IPS DF 6.9 (cell line): ENCODE results near the gene LRRC3C.
"Not testable (repeated sequence)": the region's sequence is repeated elsewhere in the genome, so short reads cannot be mapped to it uniquely, and the experiment has no call there.

Source experiments
- DNase-seq: peaks from one replicate; pipeline ENCODE4 v3.0.0-alpha.2; 2013; ENCODE audit warnings: low read depth, low spot score
- H3K27ac ChIP-seq: one replicate; pipeline ENCODE4 v1.5.1; 2013; ENCODE audit warnings: low read length, control low read depth
- H3K27me3 ChIP-seq: 2 replicates; pipeline ENCODE4 v1.6.1; 2013; ENCODE audit warnings: mild to moderate bottlenecking, low read length; ENCODE audit not compliant: control insufficient read depth, insufficient read depth
- H3K36me3 ChIP-seq: 2 replicates; pipeline ENCODE4 v1.6.1; 2013; ENCODE audit warnings: low read length; ENCODE audit not compliant: control insufficient read depth, insufficient read depth
- H3K4me1 ChIP-seq: 2 replicates; pipeline ENCODE4 v1.6.1; 2013; ENCODE audit warnings: low read length; ENCODE audit not compliant: control insufficient read depth, insufficient read depth
- H3K4me3 ChIP-seq: 2 replicates; pipeline ENCODE4 v1.5.1; 2013; ENCODE audit warnings: mild to moderate bottlenecking, low read length
- H3K9me3 ChIP-seq: 2 replicates; pipeline ENCODE4 v1.6.1; 2013; ENCODE audit warnings: low read length, inconsistent platforms; ENCODE audit not compliant: control insufficient read depth, insufficient read depth
- WGBS: extraction: QIAGEN DNeasy Blood & Tissue Kit; methylation state at CpG from one replicate; pipeline ENCODE4 v1.1.7; 2013; ENCODE audit warnings: mixed read lengths, missing lambda C conversion rate; ENCODE audit not compliant: insufficient read length, insufficient coverage; 5-methylcytosine and 5-hydroxymethylcytosine counted together

LRRC3C gene

GRCh38 chr17:39935909-39936308, 8.4 kb downstream of the LRRC3C start:
- H3K4me3 ChIP-seq: no peak overlapping the region
- no peaks in the 10 kb centered on the region for H3K36me3 ChIP-seq
- no CpG with 5 or more reads among the region's 3 CpGs for WGBS
- H3K27ac ChIP-seq: no peak overlapping the region
- no peak for DNase-seq
- no peaks in the 10 kb centered on the region for H3K9me3 ChIP-seq
- peaks cover 2% of the 10 kb centered on the region; the same call in 1 of the 2 replicates for H3K4me1 ChIP-seq
- H3K27me3 ChIP-seq: no peaks in the 10 kb centered on the region

GRCh38 chr17:39937447-39937846, 9.9 kb downstream of the LRRC3C start:
- Histone ChIP-seq H3K36me3 (no peaks in the 10 kb centered on the region), H3K4me1 (peaks cover 2% of the 10 kb centered on the region; the same call in 1 of the 2 replicates), H3K9me3 (no peaks in the 10 kb centered on the region), H3K27ac (no peak overlapping the region), H3K27me3 (no peaks in the 10 kb centered on the region), H3K4me3 (no peak overlapping the region)
- no CpG with 5 or more reads among the region's 3 CpGs for WGBS
- DNase-seq: no peak

GRCh38 chr17:39938140-39938869, 10.8 kb downstream of the LRRC3C start:
- no peak for DNase-seq
- Histone ChIP-seq H3K9me3 (no peaks in the 10 kb centered on the region), H3K27ac (no peak overlapping the region), H3K27me3 (no peaks in the 10 kb centered on the region), H3K4me1 (peaks cover 2% of the 10 kb centered on the region; the same call in 1 of the 2 replicates), H3K36me3 (no peaks in the 10 kb centered on the region), H3K4me3 (no peak overlapping the region)
- no CpG with 5 or more reads among the region's 8 CpGs for WGBS

GRCh38 chr17:39939106-39939505, 11.6 kb downstream of the LRRC3C start:
- no peaks in the 10 kb centered on the region for H3K9me3 ChIP-seq
- no peak overlapping the region for H3K27ac ChIP-seq
- no peak overlapping the region for H3K4me3 ChIP-seq
- no peak for DNase-seq
- H3K27me3 ChIP-seq: no peaks in the 10 kb centered on the region
- H3K36me3 ChIP-seq: no peaks in the 10 kb centered on the region
- WGBS: no CpG with 5 or more reads among the region's 3 CpGs
- H3K4me1 ChIP-seq: no peaks in the 10 kb centered on the region

GRCh38 chr17:39939588-39940419, 12.3 kb downstream of the LRRC3C start:
- DNase-seq: no peak
- Histone ChIP-seq H3K27ac (no peak overlapping the region), H3K9me3 (no peaks in the 10 kb centered on the region), H3K4me3 (no peak overlapping the region), H3K27me3 (no peaks in the 10 kb centered on the region), H3K4me1 (no peaks in the 10 kb centered on the region; the same call in 1 of the 2 replicates), H3K36me3 (no peaks in the 10 kb centered on the region)
- WGBS: no CpG with 5 or more reads among the region's 6 CpGs

- Histone ChIP-seq H3K4me1 (no peaks in the 10 kb centered on the region; the same call in 1 of the 2 replicates), H3K36me3 (no peaks in the 10 kb centered on the region), H3K4me3 (no peak overlapping the region), H3K27ac (no peak overlapping the region), H3K9me3 (no peaks in the 10 kb centered on the region), H3K27me3 (no peaks in the 10 kb centered on the region)
- no peak for DNase-seq
- no CpG with 5 or more reads among the region's 14 CpGs for whole genome bisulfite sequencing
Observed at GRCh38 chr17:39943702-39944392, 16.3 kb downstream of the LRRC3C start.

- Histone ChIP-seq H3K4me3 (no peak overlapping the region), H3K36me3 (no peaks in the 10 kb centered on the region), H3K27me3 (no peaks in the 10 kb centered on the region), H3K9me3 (no peaks in the 10 kb centered on the region), H3K27ac (no peak overlapping the region), H3K4me1 (no peaks in the 10 kb centered on the region; the same call in 1 of the 2 replicates)
- DNase-seq: no peak
- WGBS: no CpG with 5 or more reads among the region's 16 CpGs
Observed at GRCh38 chr17:39944393-39944711, 16.8 kb downstream of the LRRC3C start.

GRCh38 chr17:39946551-39947330, 19.2 kb downstream of the LRRC3C start:
- no CpG with 5 or more reads among the region's 15 CpGs for WGBS

GRCh38 chr17:39948489-39948828, 20.9 kb downstream of the LRRC3C start:
- DNase-seq, H3K27me3 ChIP-seq, H3K4me3 ChIP-seq, H3K9me3 ChIP-seq, H3K4me1 ChIP-seq, H3K27ac ChIP-seq, H3K36me3 ChIP-seq: not testable (repeated sequence)
- no CpG with 5 or more reads among the region's 5 CpGs for WGBS

More at GRCh38 chr17:39946551-39947330, 19.2 kb downstream of the LRRC3C start:
- Histone ChIP-seq H3K4me1 (no peaks in the 10 kb centered on the region; the same call in 1 of the 2 replicates), H3K9me3 (no peaks in the 10 kb centered on the region), H3K36me3 (no peaks in the 10 kb centered on the region), H3K27ac (no peak overlapping the region), H3K4me3 (no peak overlapping the region), H3K27me3 (no peaks in the 10 kb centered on the region)
- DNase-seq: no peak

GRCh38 chr17:39949028-39949427, 21.5 kb downstream of the LRRC3C start:
- no peak for DNase-seq
- no peak overlapping the region for H3K27ac ChIP-seq
- no CpG with 5 or more reads among the region's 2 CpGs for WGBS
- H3K27me3 ChIP-seq: no peaks in the 10 kb centered on the region
- no peaks in the 10 kb centered on the region; the same call in none of the 2 replicates for H3K4me1 ChIP-seq
- H3K36me3 ChIP-seq: no peaks in the 10 kb centered on the region
- H3K4me3 ChIP-seq: no peak overlapping the region
- H3K9me3 ChIP-seq: no peaks in the 10 kb centered on the region
